T1000 (cell line): ENCODE results near the gene MAPK10.

Experiments used
- DNase-seq: peaks from one replicate; lab custom pipeline; 2025; ENCODE audit warnings: mixed read lengths; lab: John Stamatoyannopoulos, UW

The MAPK10 gene

GRCh38 chr4:86278126-86278525 is 81.7 kb downstream of the MAPK10 start:
- no peak for DNase-seq

- DNase-seq = no peak
These were observed 85.2 kb downstream of the MAPK10 start for GRCh38 chr4:86274642-86275041.

- no peak for DNase-seq
These were observed 87.2 kb downstream of the MAPK10 start for GRCh38 chr4:86272669-86273068.

GRCh38 chr4:86271057-86271456 is 88.8 kb downstream of the MAPK10 start:
- no peak for DNase-seq

- no peak for DNase-seq
These were observed 90.5 kb downstream of the MAPK10 start for GRCh38 chr4:86269354-86269753.

GRCh38 chr4:86264241-86264640 is 95.6 kb downstream of the MAPK10 start:
- no peak for DNase-seq

- DNase-seq = no peak
These were observed 98.2 kb downstream of the MAPK10 start for GRCh38 chr4:86261636-86262035.

- DNase-seq = no peak
These were observed 103.8 kb downstream of the MAPK10 start for GRCh38 chr4:86256086-86256485.

GRCh38 chr4:86250619-86251018 is 109.2 kb downstream of the MAPK10 start:
- no peak for DNase-seq

GRCh38 chr4:86250006-86250405 is 109.8 kb downstream of the MAPK10 start:
- no peak for DNase-seq

GRCh38 chr4:86249074-86249473 is 110.8 kb downstream of the MAPK10 start:
- DNase-seq = no peak

- DNase-seq = no peak
These were observed 111.9 kb downstream of the MAPK10 start for GRCh38 chr4:86247906-86248305.

GRCh38 chr4:86247320-86247719 is 112.5 kb downstream of the MAPK10 start:
- DNase-seq = no peak

GRCh38 chr4:86243750-86244149 is 116.1 kb downstream of the MAPK10 start:
- no peak for DNase-seq

- no peak for DNase-seq
These were observed 117.2 kb downstream of the MAPK10 start for GRCh38 chr4:86242677-86243076.

GRCh38 chr4:86235549-86235948 is 124.3 kb downstream of the MAPK10 start:
- no peak for DNase-seq

- DNase-seq = no peak
These were observed 126.2 kb downstream of the MAPK10 start for GRCh38 chr4:86233681-86234080.

GRCh38 chr4:86233090-86233489 is 126.8 kb downstream of the MAPK10 start:
- DNase-seq = no peak

GRCh38 chr4:86223472-86223871 is 136.4 kb downstream of the MAPK10 start:
- DNase-seq = no peak

- DNase-seq = no peak
These were observed 138.9 kb downstream of the MAPK10 start for GRCh38 chr4:86221002-86221401.

- DNase-seq = no peak
These were observed 139.7 kb downstream of the MAPK10 start for GRCh38 chr4:86220121-86220520.

GRCh38 chr4:86218746-86219473 is 140.9 kb downstream of the MAPK10 start:
- DNase-seq = no peak

- DNase-seq = no peak
These were observed 156.7 kb downstream of the MAPK10 start for GRCh38 chr4:86203176-86203575.

- no peak for DNase-seq
These were observed 174.2 kb downstream of the MAPK10 start for GRCh38 chr4:86185659-86186058.
